NT2/D1 (cell line): Measurements from ENCODE around the gene PRKRA.

Experiments used
- SUZ12 ChIP-seq: IDR thresholded peaks from 2 replicates; pipeline ENCODE4 v1.6.1; 2011; ENCODE audit not compliant: insufficient read length, insufficient read depth; ENCODE audit errors: extremely low read depth
- YY1 ChIP-seq: IDR thresholded peaks from 2 replicates; pipeline ENCODE4 v1.6.1; 2011; ENCODE audit not compliant: insufficient read length, insufficient read depth

DNA sequence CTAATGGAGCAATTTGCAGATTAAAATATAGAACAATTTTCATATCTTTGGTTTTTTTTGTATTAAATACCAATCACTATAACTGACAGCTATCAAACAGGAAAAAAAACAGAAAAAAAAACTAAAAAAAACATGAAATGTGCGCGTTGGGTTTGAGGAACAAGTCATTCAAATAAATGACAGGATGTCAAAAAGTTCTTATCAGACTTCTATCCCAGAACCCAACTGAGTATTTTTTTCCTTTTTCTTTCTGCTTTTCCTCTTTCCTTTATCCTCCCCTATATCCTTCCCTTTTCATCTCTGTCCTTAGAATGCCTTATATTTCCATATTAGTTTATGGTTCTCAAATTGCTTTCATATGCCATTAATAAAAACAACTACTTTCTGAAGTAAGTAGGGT is 14.3 kb downstream of the PRKRA start:
- TF ChIP-seq YY1, result no peak
- TF ChIP-seq SUZ12, result no peak
